ENCODE results near the gene ARHGAP35.
"Not testable (repeated sequence)": the region's sequence is repeated elsewhere in the genome, so short reads cannot be mapped to it uniquely, and the experiment has no call there.

ARHGAP35 gene

DNA sequence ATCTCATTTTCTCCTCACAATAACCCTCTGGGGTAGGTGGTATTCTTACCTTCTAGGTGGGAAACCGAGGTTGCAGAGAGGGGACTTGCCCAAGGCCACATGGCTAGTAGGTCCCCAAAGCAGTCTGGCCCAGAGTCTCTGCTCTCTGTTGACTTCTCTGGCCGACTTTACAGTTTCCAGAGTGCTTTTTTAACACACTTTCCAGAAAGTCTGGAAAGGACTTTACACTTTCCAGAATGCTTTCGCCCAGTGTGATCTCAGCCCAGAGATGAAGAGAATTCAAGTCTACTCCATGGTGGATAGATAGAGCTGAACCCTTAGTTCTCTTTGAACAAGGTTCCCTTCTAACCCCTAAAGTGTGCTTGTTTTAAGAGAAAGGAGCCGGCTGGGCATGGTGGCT lies 12.2 kb downstream of the ARHGAP35 start:
- DNase-seq: no peak

GRCh38 chr19:46875234-46875633 lies 14.4 kb downstream of the ARHGAP35 start:
- DNase-seq: no peak

GRCh38 chr19:46875657-46876056 lies 14.9 kb downstream of the ARHGAP35 start:
- DNase-seq: no peak

GRCh38 chr19:46878613-46879375 lies 18.0 kb downstream of the ARHGAP35 start:
- DNase-seq: no peak

GRCh38 chr19:46880431-46880830 lies 19.6 kb downstream of the ARHGAP35 start:
- DNase-seq: no peak

GRCh38 chr19:46881092-46881491 lies 20.3 kb downstream of the ARHGAP35 start:
- no peak for DNase-seq

DNA sequence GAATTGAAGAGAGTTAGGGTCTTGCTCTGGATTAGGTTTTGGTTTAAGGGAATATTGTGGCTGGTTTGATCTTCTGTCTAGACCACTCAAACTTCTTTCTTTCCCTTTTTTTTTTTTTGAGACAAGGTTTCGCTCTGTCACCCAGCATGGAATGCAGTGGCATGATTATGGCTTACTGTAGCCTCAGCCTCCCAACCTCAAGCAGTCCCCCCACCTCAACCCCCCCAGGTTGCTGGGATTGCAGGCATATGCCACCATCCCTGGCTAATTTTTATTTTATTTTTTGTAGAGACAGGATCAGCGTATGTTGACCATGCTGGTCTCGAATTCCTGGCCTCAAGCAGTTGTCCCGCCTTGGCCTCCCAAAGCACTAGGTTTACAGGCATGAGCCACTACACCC lies 21.2 kb downstream of the ARHGAP35 start:
- no peak for DNase-seq

DNA sequence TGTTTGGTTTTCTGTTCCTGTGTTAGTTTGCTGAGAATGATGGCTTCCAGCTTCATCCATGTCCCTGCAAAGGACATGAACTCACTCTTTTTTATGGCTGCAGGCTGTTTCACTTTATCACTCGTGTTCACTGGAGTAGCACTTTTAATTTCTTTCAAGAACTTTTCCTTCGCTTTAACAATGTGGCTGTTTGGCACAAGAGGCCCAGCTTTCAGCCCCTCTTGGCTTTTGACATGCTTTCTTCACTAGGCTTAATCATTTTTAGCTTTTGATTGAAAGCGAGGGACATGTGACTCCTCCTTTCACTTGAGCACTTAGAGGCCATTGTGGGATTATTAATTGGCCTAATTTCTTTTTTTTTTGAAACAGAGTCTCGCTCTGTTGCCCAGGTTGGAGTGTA lies 22.0 kb downstream of the ARHGAP35 start:
- DNase-seq: not testable (repeated sequence)

GRCh38 chr19:46885411-46885810 lies 24.6 kb downstream of the ARHGAP35 start:
- no peak for DNase-seq

GRCh38 chr19:46886546-46887239 lies 25.9 kb downstream of the ARHGAP35 start:
- DNase-seq: no peak

DNA sequence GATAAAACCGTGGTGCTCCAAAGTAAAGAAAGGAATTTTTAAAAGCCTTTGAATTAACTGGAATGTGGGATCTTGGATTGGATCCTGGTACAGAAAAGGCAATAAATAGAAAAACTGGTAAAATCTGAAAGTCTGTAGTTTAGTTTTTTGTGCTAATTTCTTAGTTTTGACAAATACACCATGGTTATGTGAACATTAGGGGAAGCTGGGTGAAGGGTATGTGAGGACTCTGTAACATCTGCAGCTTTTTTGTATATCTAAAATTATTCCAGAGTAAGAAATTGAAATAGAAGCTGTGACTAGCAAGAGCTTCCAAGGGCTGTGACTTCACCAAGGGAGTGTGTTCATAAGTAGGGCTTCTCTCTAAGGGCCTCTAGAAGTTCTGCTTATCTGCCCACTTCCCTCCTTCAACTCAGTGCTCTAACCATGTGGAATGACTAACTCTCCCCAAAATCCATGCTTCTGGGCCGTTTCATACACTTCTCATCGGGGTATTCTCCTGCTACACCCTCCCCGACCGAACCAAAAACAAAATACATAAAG lies 26.5 kb downstream of the ARHGAP35 start:
- no peak for DNase-seq

- DNase-seq: no peak
These were observed 29.8 kb downstream of the ARHGAP35 start for GRCh38 chr19:46890423-46891170.

DNA sequence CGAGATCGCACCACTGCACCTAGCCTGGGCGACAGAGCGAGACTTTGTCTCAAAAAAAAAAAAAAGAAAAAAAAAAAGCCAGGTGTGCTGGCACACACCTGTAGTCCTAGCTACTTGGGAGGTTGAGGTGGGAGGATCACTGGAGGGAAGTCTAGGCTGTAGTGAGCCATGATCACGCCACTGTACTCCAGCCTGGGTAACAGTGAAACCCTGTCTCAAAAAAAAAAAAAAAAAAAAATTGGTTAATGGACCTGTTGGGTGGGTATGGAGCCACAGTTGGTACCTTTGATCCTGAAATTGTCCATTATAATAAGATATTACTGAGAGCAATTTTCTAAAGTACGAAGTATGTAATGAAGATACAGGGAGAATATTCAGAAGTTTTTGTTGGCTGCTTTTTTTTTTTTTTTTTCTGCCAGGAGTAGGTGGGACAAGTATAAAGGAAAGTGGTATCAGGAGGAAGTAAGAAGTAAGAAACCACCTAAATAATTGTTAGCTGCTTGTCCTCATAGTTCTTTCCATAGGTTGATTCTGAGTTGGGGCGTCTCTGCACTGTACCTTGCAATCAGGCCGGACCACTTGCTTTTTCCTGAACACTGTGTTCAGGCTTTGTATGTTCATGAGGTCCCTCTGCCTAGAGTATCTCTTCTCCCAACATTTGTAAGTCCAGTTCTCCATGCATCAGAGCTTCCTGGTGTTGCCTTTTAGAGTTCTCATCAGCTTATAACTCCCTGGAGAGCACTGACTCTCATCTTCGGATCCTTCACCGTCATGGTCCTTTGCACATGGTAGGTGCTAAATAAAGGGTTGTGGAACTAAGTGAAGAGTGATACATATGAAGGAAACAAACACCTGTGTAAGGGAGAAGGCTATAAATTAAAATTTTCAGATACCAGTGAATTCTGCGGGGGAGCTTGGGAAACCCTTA lies 31.7 kb downstream of the ARHGAP35 start:
- no peak for DNase-seq

GRCh38 chr19:46896076-46896794 lies 35.4 kb downstream of the ARHGAP35 start:
- no peak for DNase-seq

GRCh38 chr19:46898731-46899130 lies 37.9 kb downstream of the ARHGAP35 start:
- no peak for DNase-seq

DNA sequence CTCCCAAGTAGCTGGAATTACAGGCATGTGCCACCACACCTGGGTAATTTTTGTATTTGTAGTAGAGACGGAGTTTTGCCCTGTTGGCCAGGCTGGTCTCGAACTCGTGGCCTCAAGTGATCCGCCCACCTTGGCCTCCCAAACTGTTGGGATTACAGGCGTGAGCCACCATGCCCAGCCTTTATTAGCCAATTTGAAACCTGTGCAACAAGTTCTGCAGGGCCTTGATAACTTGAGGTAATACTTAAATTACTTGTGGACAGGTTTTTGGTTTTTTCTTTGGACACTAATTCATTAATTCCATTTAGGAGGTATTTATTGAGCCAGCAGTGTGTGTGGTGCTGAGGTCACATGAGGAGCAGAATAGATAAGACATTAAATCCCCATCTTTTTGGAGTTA lies 39.5 kb downstream of the ARHGAP35 start:
- DNase-seq: no peak

DNA sequence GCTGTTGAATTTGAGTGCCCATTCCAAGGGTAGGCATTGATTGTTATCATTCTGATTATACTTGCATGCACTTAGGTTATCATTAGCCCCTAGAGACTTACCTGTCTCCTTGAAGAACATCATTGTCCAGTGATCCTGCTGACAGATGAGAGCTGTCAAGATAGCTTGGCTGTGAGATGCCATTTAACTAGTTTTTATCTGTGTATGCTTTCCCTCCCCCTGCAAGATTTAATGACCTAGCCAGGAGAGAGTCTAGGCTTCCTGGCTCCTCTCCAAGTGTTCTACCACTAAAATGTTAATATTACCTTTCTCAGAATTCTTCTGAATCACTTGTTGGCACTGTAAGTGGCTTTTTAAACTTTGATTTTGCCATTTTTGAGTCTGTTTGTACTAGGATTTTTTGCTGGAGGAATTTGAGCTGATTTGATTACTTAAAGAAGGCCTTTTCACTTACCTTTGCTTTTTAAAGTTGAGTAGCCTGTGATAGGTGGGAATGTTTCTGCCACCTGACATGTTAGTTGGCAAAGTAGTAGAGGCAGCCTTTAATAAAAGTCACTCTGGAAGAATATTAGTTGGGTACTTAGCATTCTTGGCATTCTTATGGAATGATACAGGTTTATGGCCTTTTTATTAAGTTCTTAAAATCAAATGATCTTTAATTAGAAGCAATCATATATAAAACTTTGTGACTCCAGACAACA lies 41.1 kb downstream of the ARHGAP35 start:
- no peak for DNase-seq

DNA sequence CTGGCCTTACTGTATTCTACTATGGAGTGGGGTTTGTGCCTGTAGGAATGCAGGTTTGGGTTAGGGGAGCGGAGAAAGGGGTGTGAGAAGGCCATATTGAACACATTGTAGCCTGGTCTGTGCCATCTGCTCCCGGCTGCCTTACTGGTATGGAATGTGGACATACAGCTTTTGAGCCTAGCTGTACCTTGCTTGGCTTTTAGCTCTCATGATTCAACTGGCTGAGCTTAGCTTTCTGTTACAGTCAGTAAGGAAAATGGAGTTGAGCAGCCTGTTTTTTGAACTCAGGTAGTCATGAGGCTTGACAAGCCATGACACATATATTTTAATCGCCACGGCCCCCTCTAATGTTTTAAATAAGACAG lies 41.6 kb downstream of the ARHGAP35 start:
- no peak for DNase-seq

- DNase-seq: no peak
These were observed 42.7 kb downstream of the ARHGAP35 start for GRCh38 chr19:46903458-46903857.

DNA sequence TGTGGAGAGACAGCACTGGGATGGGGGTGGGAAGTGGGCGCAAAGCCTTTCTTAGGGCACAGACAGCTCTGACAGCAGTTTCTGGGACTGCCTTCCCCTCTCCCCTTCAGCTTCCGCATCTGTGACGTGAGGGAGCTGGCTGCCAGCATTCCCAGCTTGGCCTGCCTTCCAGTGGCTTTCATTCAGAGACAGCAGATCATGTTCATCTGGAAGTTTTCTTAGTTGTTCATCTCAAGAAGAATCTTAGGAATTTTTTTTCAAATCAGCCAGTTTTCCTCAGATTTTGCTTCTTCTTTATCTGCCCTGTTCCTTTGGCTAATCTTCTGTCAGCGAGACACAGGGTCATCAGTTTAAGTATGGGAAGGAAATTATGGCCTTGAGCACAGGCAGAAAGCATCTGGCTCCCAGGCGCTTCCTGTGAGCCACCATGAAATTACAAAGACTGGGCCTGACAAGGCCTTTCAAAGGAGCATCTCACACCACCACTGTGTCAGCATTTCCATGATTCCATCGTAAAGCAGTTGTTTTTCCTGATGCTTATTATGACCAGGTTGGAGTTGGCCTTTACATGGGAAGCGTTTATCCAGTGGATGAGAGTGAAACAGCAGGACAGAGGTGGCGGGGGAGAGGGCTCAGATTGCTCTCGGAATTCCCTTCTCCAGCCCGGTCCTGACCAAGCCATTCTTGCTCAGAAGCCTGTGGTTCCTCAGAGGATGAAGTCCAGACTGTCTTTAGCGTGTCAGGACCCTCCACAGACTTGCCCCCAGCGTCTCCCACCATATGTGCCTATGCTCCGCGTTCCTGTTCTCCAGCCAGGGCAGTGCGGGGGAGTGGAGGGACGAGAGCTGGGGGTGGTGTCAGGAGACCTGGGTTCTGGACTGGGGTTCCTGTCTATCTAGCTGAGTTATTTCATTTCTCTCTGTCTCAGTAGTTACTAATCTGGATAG lies 43.6 kb downstream of the ARHGAP35 start:
- no peak for DNase-seq
